ENCODE data around the gene OR6C75.
"Not testable (repeated sequence)": the region's sequence is repeated elsewhere in the genome, so short reads cannot be mapped to it uniquely, and the experiment has no call there.

GRCh38 chr12:55355338-55355737 lies 7.4 kb upstream of the OR6C75 start:
- not testable (repeated sequence) for TF ChIP-seq CTCF (IDR thresholded peaks at IDR 0.05 in 8 of 11, conservative IDR thresholded peaks at IDR 0.05 in 3 of 11); POLR2AphosphoS5 (IDR thresholded peaks at IDR 0.05); POLR2A (IDR thresholded peaks at IDR 0.05)

All from spleen (tissue), 7 donors.